HepG2 (cell line): ENCODE measurements around the gene FNIP2.

Source experiments
- AFF4 ChIP-seq: sonication (generic); formaldehyde crosslinking; IDR thresholded peaks from 2 replicates; pipeline ENCODE4 v1.4.0; 2020; ENCODE audit warnings: missing genetic modification reagents
- BCL3 ChIP-seq: sonication (generic); formaldehyde crosslinking; IDR thresholded peaks from 2 replicates; pipeline ENCODE4 v1.5.1; 2020; ENCODE audit warnings: mild to moderate bottlenecking, missing genetic modification reagents, moderate library complexity
- BHLHE40 ChIP-seq: IDR thresholded peaks from 2 replicates; pipeline ENCODE4 v1.6.1; 2011; ENCODE audit warnings: low read length, improper control_type of control experiment
- EZH2 ChIP-seq: conservative IDR thresholded peaks from 2 replicates; pipeline ENCODE4 v1.6.1; 2012; ENCODE audit warnings: mild to moderate bottlenecking, low read depth, low read length, moderate library complexity
- GRHL1 ChIP-seq: sonication (generic); formaldehyde crosslinking; conservative IDR thresholded peaks from 2 replicates; pipeline ENCODE4 v1.8.0; 2022; ENCODE audit warnings: missing genetic modification reagents
- HES4 ChIP-seq: sonication (generic); formaldehyde crosslinking; IDR thresholded peaks from 2 replicates; pipeline ENCODE4 v1.9.0; 2021; ENCODE audit warnings: mild to moderate bottlenecking, missing genetic modification reagents, borderline replicate concordance
- MAX ChIP-seq: IDR thresholded peaks from 2 replicates; pipeline ENCODE4 v1.6.1; 2012; ENCODE audit warnings: inconsistent platforms
- MAZ ChIP-seq, 2 experiments: sonication (generic) in 1 of 2; formaldehyde crosslinking in 1 of 2; IDR thresholded peaks; 2 replicates each; pipeline versions ENCODE4 v1.5.0 to v1.6.1; 2012 to 2020; ENCODE audit warnings: low read depth in 2 of 2, mild to moderate bottlenecking in 2 of 2, borderline replicate concordance in 1 of 2, improper control_type of control experiment in 1 of 2, low read length in 1 of 2, missing genetic modification reagents in 1 of 2, moderate library complexity in 1 of 2
- POLR2A ChIP-seq, 2 experiments: IDR thresholded peaks; 2 replicates each; pipeline ENCODE4 v1.6.1; 2011; ENCODE audit warnings: low read depth in 2 of 2, low read length in 2 of 2, mild to moderate bottlenecking in 1 of 2, moderate library complexity in 1 of 2; ENCODE audit not compliant: insufficient read depth in 1 of 2
- PRPF4 ChIP-seq: fragments of 200-400 bp; formaldehyde crosslinking; IDR thresholded peaks from 2 replicates; pipeline ENCODE4 v1.6.1; 2016; ENCODE audit warnings: low read length, low read depth; ENCODE audit not compliant: poor library complexity, severe bottlenecking
- SRF ChIP-seq: IDR thresholded peaks from 2 replicates; pipeline ENCODE4 v1.6.1; 2011; ENCODE audit warnings: mild to moderate bottlenecking, low read depth, low read length, moderate library complexity

- TF ChIP-seq PRPF4 (no peak), BHLHE40 (no peak), GRHL1 (CRISPR knock-in tag) (no peak), AFF4 (CRISPR knock-in tag) (no peak), MAX (no peak), MAZ (IDR thresholded peaks at IDR 0.05; ENCODE audit: borderline replicate concordance, low read depth, low read length) (no peak), MAZ (CRISPR knock-in tag; IDR thresholded peaks at IDR 0.05; ENCODE audit: low read depth) (no peak), BCL3 (no peak), EZH2 (no peak), POLR2A (IDR thresholded peaks at IDR 0.05; ENCODE audit: insufficient read depth in 1 of 2, low read depth in 2 of 2, low read length in 2 of 2) (no peak), HES4 (CRISPR knock-in tag) (no peak), SRF (no peak)
Measured at GRCh38 chr4:158903079-158903456, 134.2 kb downstream of the FNIP2 start.
